HepG2 (cell line): ENCODE data around the gene DCDC2. TPM values are rescaled to one million over a fixed set of nuclear protein-coding genes. Genes with fewer than 3 reads are reported as not detected.

Experiments used
- ATF7 ChIP-seq, 2 experiments: fragments of 450-650 bp in 1 of 2; sonication (generic) in 1 of 2; formaldehyde crosslinking in 1 of 2; IDR thresholded peaks; 2 replicates each; pipeline versions ENCODE4 v1.4.0 to v1.6.1; 2016 to 2020; ENCODE audit warnings: antibody characterized with exemption in 1 of 2, mild to moderate bottlenecking in 1 of 2, missing genetic modification reagents in 1 of 2
- CEBPG ChIP-seq: IDR thresholded peaks from 2 replicates; pipeline ENCODE4 v1.6.1; 2016
- GFI1 ChIP-seq: sonication (generic); formaldehyde crosslinking; IDR thresholded peaks from 2 replicates; pipeline ENCODE4 v1.5.0; 2020; ENCODE audit warnings: missing genetic modification reagents, mild to moderate bottlenecking, borderline replicate concordance
- HOXA3 ChIP-seq: sonication (generic); formaldehyde crosslinking; IDR thresholded peaks from 2 replicates; pipeline ENCODE4 v1.5.0; 2020; ENCODE audit warnings: missing genetic modification reagents
- KLF16 ChIP-seq, 2 experiments: sonication (generic) in 1 of 2; formaldehyde crosslinking in 1 of 2; IDR thresholded peaks; 2 replicates each; pipeline versions ENCODE4 v1.6.1 to v1.8.0; 2016 to 2023; ENCODE audit warnings: missing genetic modification reagents in 2 of 2, missing compliant biosample characterization in 1 of 2
- MED1 ChIP-seq: sonication (generic); formaldehyde crosslinking; IDR thresholded peaks from 2 replicates; pipeline ENCODE4 v1.4.0; 2020; ENCODE audit warnings: missing genetic modification reagents
- MIXL1 ChIP-seq: IDR thresholded peaks from 2 replicates; pipeline ENCODE4 v1.6.1; 2016
- MTA3 ChIP-seq: sonication (generic); formaldehyde crosslinking; IDR thresholded peaks from 2 replicates; pipeline ENCODE4 v1.4.0; 2020; ENCODE audit warnings: missing genetic modification reagents
- PHF5A ChIP-seq: IDR thresholded peaks from one replicate; pipeline ENCODE4 v1.6.1; 2018; ENCODE audit warnings: low read depth, missing genetic modification reagents; ENCODE audit not compliant: unreplicated experiment
- RAD51 ChIP-seq: fragments of 450-650 bp; IDR thresholded peaks from 2 replicates; pipeline ENCODE4 v1.6.1; 2016; ENCODE audit warnings: borderline replicate concordance
- TRIM22 ChIP-seq: fragments of 450-650 bp; IDR thresholded peaks from 2 replicates; pipeline ENCODE4 v1.6.1; 2017
- ZMAT5 ChIP-seq: sonication (generic); formaldehyde crosslinking; IDR thresholded peaks from 2 replicates; pipeline ENCODE4 v1.5.0; 2020; ENCODE audit warnings: mild to moderate bottlenecking, low read depth, missing genetic modification reagents, borderline replicate concordance
- ZNF280D ChIP-seq: sonication (generic); formaldehyde crosslinking; IDR thresholded peaks from 2 replicates; pipeline ENCODE4 v1.5.1; 2020; ENCODE audit warnings: mild to moderate bottlenecking, missing genetic modification reagents
- ZNF383 ChIP-seq: sonication (generic); formaldehyde crosslinking; IDR thresholded peaks from 2 replicates; pipeline ENCODE4 v1.4.0; 2020; ENCODE audit warnings: missing genetic modification reagents, mild to moderate bottlenecking, borderline replicate concordance
- ZNF607 ChIP-seq: sonication (generic); formaldehyde crosslinking; IDR thresholded peaks from 2 replicates; pipeline ENCODE4 v1.5.1; 2020; ENCODE audit warnings: missing genetic modification reagents, mild to moderate bottlenecking, borderline replicate concordance
- ZSCAN21 ChIP-seq: sonication (generic); formaldehyde crosslinking; IDR thresholded peaks from 2 replicates; pipeline ENCODE4 v1.8.0; 2022; ENCODE audit warnings: mild to moderate bottlenecking, missing genetic modification reagents, moderate library complexity, borderline replicate concordance
- polyA plus RNA-seq, 8 experiments: library from polyadenylated mRNA; depleted of rRNA in 3 of 8; stranded (reverse) in 7 of 8; unstranded in 1 of 8; fragments of >200 nt; fragmentation: Illumina TruSeq in 4 of 8; extraction: Trizol in 4 of 8; gene quantifications; 2 replicates each; pipeline versions ENCODE4 v1.2.1 to v1.2.3, GENCODE V29; 2011 to 2016; ENCODE audit warnings: low read depth in 4 of 8, missing spikeins in 1 of 8, mixed read lengths in 1 of 8; ENCODE audit not compliant: insufficient read depth in 1 of 8
- total RNA-seq, 5 experiments: library from RNA; depleted of rRNA; stranded (reverse); fragments of >200 nt; fragmentation: Illumina TruSeq; extraction: Trizol; gene quantifications; 2 replicates each; pipeline ENCODE4 v1.2.3, GENCODE V29; 2016; ENCODE audit warnings: low read depth in 1 of 5
- TF ChIP-seq, protein P1 (sequence below): sonication (generic); formaldehyde crosslinking; IDR thresholded peaks from 2 replicates; pipeline ENCODE4 v1.8.0; 2022; ENCODE audit warnings: mild to moderate bottlenecking, missing genetic modification reagents; ENCODE audit not compliant: insufficient replicate concordance
- TF ChIP-seq, protein P2 (sequence below): sonication (generic); formaldehyde crosslinking; IDR thresholded peaks from 2 replicates; pipeline ENCODE4 v1.4.0; 2020; ENCODE audit warnings: low read depth, mild to moderate bottlenecking, missing genetic modification reagents
- TF ChIP-seq, protein P3 (sequence below): IDR thresholded peaks from 2 replicates; pipeline ENCODE4 v1.6.1; 2018; ENCODE audit warnings: missing genetic modification reagents

Gene DCDC2
- total and polyA plus RNA-seq, 2 of the 13 experiments (the other 11 are each of a cell fraction or from before 2014, with no cell fraction given), result 9.0 to 36.2 TPM

GRCh38 chr6:24340998-24341938, 16.6 kb downstream of the DCDC2 start (continued):
- TF ChIP-seq, protein P1, sequence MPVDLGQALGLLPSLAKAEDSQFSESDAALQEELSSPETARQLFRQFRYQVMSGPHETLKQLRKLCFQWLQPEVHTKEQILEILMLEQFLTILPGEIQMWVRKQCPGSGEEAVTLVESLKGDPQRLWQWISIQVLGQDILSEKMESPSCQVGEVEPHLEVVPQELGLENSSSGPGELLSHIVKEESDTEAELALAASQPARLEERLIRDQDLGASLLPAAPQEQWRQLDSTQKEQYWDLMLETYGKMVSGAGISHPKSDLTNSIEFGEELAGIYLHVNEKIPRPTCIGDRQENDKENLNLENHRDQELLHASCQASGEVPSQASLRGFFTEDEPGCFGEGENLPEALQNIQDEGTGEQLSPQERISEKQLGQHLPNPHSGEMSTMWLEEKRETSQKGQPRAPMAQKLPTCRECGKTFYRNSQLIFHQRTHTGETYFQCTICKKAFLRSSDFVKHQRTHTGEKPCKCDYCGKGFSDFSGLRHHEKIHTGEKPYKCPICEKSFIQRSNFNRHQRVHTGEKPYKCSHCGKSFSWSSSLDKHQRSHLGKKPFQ (CRISPR knock-in tag), result no peak
- TF ChIP-seq GFI1 (CRISPR knock-in tag) (peak; percentile 100), CEBPG (CRISPR knock-in tag) (peak; percentile 91), RAD51 (no peak), ZNF383 (CRISPR knock-in tag) (no peak), ZNF280D (CRISPR knock-in tag) (0 out of 2 replicates have a peak, but pooled peaks have one; percentile 9), MTA3 (CRISPR knock-in tag) (no peak), ATF7 (IDR thresholded peaks at IDR 0.05) (0 out of 2 replicates have a peak, but pooled peaks have one; percentile 18), ATF7 (CRISPR knock-in tag; IDR thresholded peaks at IDR 0.05) (no peak; the same call in 1 of the 2 replicates), PHF5A (CRISPR knock-in tag) (peak; percentile 55), KLF16 (CRISPR knock-in tag; IDR thresholded peaks at IDR 0.05) (peak in 1 of 2 experiments; percentile 87; a peak in 2 of 4 replicates), TRIM22 (no peak), ZNF607 (CRISPR knock-in tag) (0 out of 2 replicates have a peak, but pooled peaks have one; percentile 36), ZSCAN21 (no peak; the same call in 1 of the 2 replicates), ZMAT5 (CRISPR knock-in tag) (no peak), HOXA3 (CRISPR knock-in tag) (peak; percentile 65), MED1 (peak; percentile 93), MIXL1 (CRISPR knock-in tag) (peak; percentile 92)
- TF ChIP-seq, protein P2, sequence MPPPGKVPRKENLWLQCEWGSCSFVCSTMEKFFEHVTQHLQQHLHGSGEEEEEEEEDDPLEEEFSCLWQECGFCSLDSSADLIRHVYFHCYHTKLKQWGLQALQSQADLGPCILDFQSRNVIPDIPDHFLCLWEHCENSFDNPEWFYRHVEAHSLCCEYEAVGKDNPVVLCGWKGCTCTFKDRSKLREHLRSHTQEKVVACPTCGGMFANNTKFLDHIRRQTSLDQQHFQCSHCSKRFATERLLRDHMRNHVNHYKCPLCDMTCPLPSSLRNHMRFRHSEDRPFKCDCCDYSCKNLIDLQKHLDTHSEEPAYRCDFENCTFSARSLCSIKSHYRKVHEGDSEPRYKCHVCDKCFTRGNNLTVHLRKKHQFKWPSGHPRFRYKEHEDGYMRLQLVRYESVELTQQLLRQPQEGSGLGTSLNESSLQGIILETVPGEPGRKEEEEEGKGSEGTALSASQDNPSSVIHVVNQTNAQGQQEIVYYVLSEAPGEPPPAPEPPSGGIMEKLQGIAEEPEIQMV (CRISPR knock-in tag), result no peak
- TF ChIP-seq, protein P3, sequence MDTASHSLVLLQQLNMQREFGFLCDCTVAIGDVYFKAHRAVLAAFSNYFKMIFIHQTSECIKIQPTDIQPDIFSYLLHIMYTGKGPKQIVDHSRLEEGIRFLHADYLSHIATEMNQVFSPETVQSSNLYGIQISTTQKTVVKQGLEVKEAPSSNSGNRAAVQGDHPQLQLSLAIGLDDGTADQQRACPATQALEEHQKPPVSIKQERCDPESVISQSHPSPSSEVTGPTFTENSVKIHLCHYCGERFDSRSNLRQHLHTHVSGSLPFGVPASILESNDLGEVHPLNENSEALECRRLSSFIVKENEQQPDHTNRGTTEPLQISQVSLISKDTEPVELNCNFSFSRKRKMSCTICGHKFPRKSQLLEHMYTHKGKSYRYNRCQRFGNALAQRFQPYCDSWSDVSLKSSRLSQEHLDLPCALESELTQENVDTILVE (CRISPR knock-in tag), result peak; percentile 76; the same call in 1 of the 2 replicates
